ENCODE results near the gene CLEC16A.

DNA sequence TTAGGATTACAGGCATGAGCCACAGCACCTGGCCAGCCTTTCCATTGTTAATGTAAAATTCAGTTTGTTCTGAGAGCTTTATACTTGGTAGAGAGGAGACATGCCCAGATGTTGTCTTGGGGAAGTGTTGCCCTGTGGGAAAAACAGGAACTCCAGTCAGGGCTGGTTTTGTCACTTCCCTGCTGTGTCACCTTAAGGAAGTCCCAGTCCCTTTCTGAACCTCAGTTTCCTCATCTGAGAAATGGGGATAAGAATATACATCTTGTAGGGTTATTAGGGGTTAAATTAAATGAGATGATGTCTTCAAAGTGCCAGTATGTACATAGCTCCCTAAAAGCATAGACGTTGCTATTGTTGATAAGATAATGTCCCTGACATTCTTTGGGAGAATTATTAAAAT lies 25.3 kb downstream of the CLEC16A start:
- TF ChIP-seq, protein P1, sequence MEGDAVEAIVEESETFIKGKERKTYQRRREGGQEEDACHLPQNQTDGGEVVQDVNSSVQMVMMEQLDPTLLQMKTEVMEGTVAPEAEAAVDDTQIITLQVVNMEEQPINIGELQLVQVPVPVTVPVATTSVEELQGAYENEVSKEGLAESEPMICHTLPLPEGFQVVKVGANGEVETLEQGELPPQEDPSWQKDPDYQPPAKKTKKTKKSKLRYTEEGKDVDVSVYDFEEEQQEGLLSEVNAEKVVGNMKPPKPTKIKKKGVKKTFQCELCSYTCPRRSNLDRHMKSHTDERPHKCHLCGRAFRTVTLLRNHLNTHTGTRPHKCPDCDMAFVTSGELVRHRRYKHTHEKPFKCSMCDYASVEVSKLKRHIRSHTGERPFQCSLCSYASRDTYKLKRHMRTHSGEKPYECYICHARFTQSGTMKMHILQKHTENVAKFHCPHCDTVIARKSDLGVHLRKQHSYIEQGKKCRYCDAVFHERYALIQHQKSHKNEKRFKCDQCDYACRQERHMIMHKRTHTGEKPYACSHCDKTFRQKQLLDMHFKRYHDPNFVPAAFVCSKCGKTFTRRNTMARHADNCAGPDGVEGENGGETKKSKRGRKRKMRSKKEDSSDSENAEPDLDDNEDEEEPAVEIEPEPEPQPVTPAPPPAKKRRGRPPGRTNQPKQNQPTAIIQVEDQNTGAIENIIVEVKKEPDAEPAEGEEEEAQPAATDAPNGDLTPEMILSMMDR (IDR thresholded peaks at IDR 0.05): no peak
- TF ChIP-seq POLR2A (IDR thresholded peaks at IDR 0.05): no peak

All from thyroid gland (tissue), 4 donors.